COLO668 (cell line): ENCODE data around the gene TOR1AIP1.

Source experiments
- DNase-seq: peaks from one replicate; lab custom pipeline; 2025; ENCODE audit not compliant: unreplicated experiment; lab: John Stamatoyannopoulos, UW

The TOR1AIP1 gene

GRCh38 chr1:179881642-179882252 lies 338 bp upstream of the TOR1AIP1 start:
- DNase-seq, result no peak

- DNase-seq, result no peak
These were observed 1.1 kb downstream of the TOR1AIP1 start for GRCh38 chr1:179883040-179883744.

- DNase-seq, result peak; percentile 15
These were observed 1.7 kb downstream of the TOR1AIP1 start for GRCh38 chr1:179883745-179884138.

DNA sequence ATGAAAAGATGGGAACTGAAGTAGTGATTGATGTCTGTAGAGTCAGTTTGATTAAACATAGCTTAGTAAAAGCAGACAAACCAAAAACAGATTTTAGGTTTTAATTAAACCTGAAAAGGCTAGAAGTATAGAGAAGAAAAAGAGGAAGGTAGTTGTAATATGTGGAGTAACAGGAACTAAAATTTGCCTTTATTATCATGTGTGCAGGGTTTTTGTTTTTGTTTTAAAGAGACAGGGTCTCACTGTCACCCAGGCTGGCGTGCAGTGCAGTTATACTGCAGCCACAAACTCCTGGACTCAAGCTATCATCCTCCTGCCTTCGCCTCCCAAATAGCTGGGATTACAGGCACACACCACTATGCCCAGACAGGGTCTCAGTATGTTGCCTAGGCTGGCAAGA lies 6.0 kb downstream of the TOR1AIP1 start:
- DNase-seq, result no peak

DNA sequence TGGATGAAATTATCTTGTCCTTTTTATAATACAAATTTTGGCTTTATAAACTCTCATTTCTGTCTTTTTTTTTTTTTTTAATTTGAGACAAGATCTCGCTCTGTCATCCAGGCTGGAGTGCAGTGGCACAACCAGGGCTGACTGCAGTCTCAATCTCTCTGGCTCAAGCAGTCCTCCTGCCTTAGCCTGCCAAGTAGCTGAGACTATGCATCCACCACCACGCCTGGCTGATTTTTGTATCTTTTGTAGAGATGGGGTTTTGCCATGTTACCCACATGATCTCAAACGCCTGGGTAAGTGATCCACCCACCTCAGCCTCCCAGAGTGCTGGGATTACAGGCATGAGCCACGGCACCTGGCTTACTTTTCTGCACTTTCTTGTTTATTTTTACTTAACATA lies 7.5 kb downstream of the TOR1AIP1 start:
- DNase-seq, result no peak

GRCh38 chr1:179910934-179911333 lies 28.8 kb downstream of the TOR1AIP1 start:
- DNase-seq, result no peak

DNA sequence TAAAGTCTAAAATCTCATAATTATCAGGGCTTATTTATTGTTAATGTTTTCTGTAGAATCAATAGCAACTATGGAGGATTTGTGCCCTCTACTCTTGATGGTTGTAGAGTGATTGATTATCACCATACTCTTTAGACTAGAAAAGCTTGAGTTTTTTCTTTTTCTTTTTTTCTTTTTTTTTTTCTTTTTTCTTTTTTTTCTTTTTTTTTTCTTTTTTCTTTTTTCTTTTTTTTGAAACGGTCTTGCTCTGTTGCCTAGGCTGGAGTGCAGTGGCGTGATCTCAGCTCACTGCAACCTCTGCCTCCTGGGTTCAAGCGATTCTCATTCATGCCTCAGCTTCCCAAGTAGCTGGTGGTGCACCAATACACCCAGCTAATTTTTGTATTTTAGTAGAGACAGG lies 29.7 kb downstream of the TOR1AIP1 start:
- no peak for DNase-seq

- DNase-seq, result no peak
These were observed 35.7 kb downstream of the TOR1AIP1 start for GRCh38 chr1:179917601-179918429.

DNA sequence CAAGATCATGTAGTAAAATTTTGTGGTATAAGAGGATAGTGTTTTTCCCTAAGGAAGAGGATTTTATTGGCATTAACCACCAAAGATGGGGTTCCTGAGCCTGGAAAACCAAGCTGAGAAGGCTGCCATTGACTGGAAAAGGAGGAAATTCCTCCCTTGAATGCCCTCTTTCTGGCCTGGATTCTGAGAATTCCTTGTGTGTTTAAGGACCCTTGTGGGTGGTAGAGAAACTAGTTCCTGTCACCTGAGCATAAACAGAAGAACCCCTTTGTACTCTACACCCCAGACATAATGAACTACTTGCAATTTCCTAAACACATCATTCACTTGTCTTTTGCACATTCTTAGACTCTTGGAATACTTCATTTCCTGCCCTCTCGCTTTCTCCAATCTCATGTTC lies 39.4 kb downstream of the TOR1AIP1 start:
- DNase-seq, result no peak

- no peak for DNase-seq
These were observed 40.1 kb downstream of the TOR1AIP1 start for GRCh38 chr1:179921981-179922872.

DNA sequence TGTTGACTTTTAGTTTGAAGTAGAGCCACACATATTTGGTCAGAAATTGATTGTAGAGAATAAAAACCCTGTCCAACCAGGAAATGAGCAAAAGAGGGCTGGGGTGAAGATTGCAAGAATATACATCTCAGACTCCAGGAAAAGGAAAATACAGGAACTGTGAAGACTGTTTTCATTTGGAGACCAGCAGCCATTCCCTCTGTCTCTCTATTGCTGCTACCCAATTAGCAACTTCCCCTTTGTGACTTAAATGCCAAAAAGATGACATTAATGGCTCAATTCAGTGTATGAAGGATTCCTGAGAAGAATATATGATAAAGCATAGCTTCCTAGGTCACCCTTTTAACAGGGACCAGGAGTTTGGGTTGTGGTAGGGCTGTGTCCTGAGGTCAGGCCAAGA lies 40.9 kb downstream of the TOR1AIP1 start:
- DNase-seq, result no peak

DNA sequence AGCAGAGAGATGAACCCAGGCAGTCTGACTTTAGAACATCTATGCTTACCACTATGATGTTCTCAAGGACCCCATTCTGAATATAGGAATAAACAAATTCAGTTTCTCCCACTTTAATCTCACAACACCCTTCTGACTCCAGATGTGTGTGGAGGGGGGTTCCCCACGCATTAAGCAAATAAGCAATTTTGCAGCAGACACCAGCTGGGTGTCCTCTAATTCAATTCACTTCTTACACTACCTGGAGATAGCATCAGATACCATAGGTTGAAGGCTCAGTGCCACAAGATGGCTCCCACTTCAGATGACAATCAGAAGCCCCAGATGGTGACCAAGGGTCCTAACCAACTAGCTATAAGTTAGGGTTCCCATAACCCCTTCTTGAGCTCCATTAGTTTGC lies 42.2 kb downstream of the TOR1AIP1 start:
- no peak for DNase-seq

- no peak for DNase-seq
These were observed 43.2 kb downstream of the TOR1AIP1 start for GRCh38 chr1:179925302-179925701.

GRCh38 chr1:179925922-179926849 lies 44.1 kb downstream of the TOR1AIP1 start:
- DNase-seq, result no peak

- no peak for DNase-seq
These were observed 44.7 kb downstream of the TOR1AIP1 start for GRCh38 chr1:179926850-179927205.

GRCh38 chr1:179929955-179930798 lies 48.1 kb downstream of the TOR1AIP1 start:
- no peak for DNase-seq

DNA sequence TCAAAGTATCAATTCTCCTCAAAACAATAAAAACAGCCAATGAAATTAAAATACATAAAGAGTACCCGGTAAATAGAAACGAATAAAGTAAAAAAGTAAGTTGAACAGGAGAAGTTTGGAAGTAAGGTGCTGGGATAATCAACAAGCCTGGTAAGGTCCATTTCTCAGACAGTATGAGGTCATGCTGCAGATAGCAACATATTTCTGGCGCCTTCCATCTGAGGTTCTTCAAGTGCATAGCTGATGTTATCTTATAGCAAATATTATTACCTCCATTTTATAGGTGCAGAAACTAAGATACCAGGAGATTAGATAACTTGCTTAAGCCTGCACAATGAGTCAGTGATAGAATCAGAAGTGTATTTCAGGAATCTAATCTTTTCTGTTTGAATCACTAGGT lies 48.8 kb downstream of the TOR1AIP1 start:
- DNase-seq, result no peak

GRCh38 chr1:179933219-179933618 lies 51.1 kb downstream of the TOR1AIP1 start:
- DNase-seq, result no peak

- DNase-seq, result no peak
These were observed 53.9 kb downstream of the TOR1AIP1 start for GRCh38 chr1:179935909-179936496.
